ENCODE data around the gene GP1BA.

Gene GP1BA

DNA sequence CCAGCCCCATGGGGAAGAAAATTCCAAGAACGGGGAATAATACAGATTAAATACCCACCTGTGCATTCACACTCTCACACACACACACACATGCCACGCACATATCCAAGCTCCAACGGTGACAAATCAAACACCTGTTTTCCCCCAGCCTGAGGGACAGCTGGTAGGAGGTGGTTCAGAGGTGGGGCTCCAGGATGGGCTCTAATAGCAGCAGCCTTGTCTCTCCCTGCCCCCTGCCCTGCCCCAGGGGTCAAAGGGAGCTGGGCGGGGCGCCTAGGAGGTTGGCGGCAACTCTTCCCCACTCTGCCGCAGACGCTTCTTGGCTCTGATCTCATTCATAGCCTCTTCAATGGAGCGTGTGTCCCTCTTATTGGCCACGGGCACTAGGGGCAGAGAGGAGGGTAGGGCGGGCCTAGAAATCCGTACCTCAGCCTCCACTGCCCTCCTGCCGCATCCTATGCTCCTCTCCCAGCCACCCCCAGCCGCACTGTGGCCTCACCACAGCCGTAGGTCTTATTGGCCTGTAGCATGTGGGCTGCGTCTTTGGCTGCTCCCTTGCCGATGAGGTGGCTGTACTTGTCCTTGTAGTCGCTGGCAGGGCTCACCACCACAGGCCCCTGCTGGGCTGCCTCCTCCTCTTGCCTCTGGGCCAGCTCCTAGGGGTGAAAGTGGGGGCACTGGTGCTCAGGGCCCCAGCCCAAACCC is 27.3 kb downstream of the GP1BA start:
- in situ Hi-C loops (cut with MboI; ENCODE audit: low sequenced_read_pairs) = no loop called here

DNA sequence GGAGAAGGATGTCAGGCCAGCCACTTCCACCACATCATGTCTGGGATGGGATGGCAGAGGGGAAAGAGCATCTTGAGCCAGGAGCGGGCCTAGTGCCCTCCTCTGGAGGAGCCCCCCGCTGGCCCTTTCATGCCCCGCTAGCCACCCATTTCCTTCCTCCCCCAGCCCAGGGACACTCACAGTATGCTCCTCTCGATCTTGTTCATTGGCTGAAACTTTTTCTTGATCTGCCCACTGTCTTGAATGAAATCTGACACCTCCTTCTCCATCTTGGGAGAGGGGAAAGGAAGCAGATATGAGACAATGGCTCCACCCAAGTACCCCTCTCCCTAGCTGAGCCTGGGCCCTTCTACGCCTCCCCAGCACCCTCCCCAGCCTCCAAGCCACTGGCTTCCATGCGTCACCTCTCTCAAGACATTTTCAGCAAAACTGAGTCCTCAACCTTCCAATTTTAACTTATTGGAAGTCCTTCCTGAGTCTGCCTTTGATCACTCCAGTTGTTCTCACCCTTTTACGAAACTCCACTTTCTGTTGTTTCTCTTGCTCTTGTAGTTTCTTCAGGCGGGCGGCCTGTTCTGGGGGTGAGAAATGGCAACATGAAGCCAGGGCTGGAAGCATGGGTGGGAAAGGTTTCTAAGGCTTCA is 28.3 kb downstream of the GP1BA start:
- no peak for DNase-seq (ENCODE audit: low spot score in 2 of 2)

More for the DNA sequence above, 27.3 kb downstream of the GP1BA start:
- Histone ChIP-seq H3K4me1 (no peaks in the 10 kb centered on the region), H3K27me3 (ENCODE audit: low read depth) (no peaks in the 10 kb centered on the region), H3K4me3 (no peak overlapping the region), H3K9me3 (no peaks in the 10 kb centered on the region), H3K36me3 (replicated peaks) (peaks cover 6% of the 10 kb centered on the region)
- DNase-seq (ENCODE audit: low spot score in 2 of 2) = no peak

DNA sequence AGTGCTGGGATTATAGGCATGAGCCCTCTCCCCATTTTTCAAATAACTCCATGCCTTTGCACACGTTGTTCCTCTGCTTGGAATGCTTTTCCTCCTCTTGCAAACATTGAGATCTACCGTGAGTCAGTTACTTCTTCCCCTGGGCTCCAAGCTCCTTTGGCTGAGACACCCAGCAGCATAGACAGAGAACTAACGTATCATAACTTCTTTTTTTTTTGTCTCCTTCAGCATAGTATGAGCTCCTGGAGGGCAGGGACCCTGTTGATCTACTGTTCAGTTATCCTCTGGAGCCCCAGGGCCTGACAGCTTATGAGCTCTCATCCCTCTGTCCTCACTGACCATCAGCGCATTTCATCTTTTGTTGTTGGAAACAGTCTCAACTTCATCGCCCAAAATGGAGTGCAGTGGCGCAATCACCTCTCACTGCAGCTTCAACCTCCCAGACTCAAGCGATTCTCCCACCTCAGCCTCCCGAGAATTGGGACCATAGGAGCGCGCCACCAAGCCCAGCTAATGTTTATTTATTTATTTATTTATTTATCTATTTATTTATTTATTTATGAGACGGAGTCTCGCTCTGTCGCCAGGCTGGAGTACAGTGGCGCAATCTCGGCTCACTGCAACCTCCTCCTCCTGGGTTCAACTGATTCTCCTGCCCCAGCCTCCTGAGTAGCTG is 33.4 kb downstream of the GP1BA start:
- Histone ChIP-seq H3K27me3 (ENCODE audit: low read depth) (no peaks in the 10 kb centered on the region), H3K9me3 (0 out of 2 replicates have a peak, but pooled peaks cover 6% of the 10 kb centered on the region), H3K4me1 (peaks cover 17% of the 10 kb centered on the region), H3K4me3 (no peak overlapping the region), H3K36me3 (replicated peaks) (peaks cover 30% of the 10 kb centered on the region)
- in situ Hi-C loops (cut with MboI; ENCODE audit: low sequenced_read_pairs) = no loop called here
- DNase-seq (ENCODE audit: low spot score in 2 of 2) = no peak

More for the DNA sequence above, 28.3 kb downstream of the GP1BA start:
- in situ Hi-C loops (cut with MboI; ENCODE audit: low sequenced_read_pairs) = no loop called here
- Histone ChIP-seq H3K27me3 (ENCODE audit: low read depth) (no peaks in the 10 kb centered on the region), H3K36me3 (replicated peaks) (peaks cover 9% of the 10 kb centered on the region), H3K4me3 (no peak overlapping the region), H3K4me1 (no peaks in the 10 kb centered on the region), H3K9me3 (no peaks in the 10 kb centered on the region)

DNA sequence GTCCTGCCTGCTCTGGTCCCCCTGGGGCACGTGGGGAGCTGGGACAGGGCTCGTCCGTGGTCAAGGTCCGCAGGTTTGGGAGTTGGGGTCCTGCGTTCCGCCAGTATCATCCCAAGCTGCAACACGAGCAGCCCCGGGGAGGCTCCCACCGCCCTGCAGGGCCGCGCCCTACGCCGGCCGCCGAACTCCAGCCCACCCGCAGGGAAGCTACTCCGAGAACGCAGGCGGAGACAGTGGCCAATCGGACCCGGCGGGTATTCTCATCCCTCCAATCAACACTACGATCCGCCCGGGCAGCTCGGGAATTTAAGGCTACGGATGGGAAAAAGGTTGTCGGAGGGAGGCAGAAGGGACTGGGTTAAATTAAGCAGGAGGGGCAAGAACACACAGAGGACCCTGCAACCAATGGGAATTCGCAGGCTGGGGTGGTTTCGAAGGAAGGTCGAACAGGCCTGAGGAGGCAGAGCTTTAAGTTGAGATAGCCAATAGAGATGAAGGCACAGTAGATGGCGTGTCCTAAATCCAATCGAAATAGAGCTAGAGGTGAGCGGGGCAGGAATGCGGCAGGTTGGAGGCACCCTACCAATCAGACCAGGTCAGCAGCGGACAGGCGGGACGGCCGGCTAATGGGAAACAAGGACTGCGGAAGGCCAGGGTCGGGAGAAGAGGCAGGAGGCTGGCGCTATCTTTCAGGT is 34.9 kb downstream of the GP1BA start:
- in situ Hi-C loops (cut with MboI; ENCODE audit: low sequenced_read_pairs) = no loop called here
- no peaks in the 10 kb centered on the region for H3K27me3 ChIP-seq (ENCODE audit: low read depth)
- H3K36me3 ChIP-seq (replicated peaks) = peaks cover 33% of the 10 kb centered on the region

DNA sequence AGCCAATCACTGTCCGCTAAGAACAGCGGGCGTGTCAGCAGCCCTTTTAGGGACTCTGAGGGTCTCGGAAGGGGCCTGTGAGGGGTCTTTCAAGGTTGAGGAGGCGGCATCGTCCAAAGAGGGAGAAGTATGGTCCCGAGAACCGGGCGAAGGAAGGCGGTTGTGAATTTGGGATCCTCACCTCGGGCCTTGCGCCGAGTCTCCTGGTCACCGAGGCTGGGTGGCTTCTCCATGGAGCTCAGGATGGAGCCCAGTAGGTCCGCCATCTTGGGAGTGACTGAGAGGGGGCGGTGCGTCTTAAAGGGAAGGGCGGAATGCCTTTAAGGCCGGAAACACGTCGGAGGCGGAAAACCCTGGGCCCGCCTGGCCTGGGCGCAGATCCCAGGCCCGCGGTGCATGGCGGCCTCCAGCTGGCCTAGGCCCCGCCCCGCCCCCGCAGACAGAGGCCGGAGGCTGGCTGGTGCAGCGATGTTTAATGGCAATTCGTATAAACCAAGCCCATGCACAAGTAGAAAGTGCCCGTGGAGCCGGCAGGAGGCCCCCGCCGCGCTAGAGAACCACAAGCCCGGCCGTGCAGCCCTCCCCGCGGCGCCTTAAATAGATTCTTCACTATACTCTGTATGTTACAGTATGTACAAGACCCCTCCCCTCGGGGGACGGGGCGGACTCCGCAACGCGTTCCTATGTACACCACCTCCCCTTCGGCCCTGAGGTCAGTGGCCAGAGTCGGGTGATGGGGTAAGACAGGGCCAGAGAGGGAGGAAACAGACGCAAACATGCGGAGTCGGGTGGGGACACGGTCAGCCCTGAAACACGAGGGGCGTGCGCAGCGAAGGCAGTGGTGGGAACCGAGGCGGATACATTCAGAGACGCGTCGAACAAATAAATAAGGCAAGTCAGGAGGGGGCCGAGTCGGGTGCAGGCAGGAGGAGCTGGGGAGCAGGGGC is 35.7 kb downstream of the GP1BA start, which contains the start of gene SPAG7:
Gene SPAG7, minus strand, starts transcription at position 279 of the 947 bp plus-strand sequence. Its CDS starts 13 bp downstream, at position 266.
- peak within 1 kb of the TSS; percentile 86 for H3K4me3 ChIP-seq
- 0 out of 2 replicates have a peak, but pooled peaks cover 6% of the 10 kb centered on the region for H3K9me3 ChIP-seq
- in situ Hi-C loops (cut with MboI; ENCODE audit: low sequenced_read_pairs) = no loop called here
- peaks cover 41% of the 10 kb centered on the region for H3K36me3 ChIP-seq (replicated peaks)
- peak; percentile 87 to 94 for DNase-seq (ENCODE audit: low spot score in 2 of 2)
- no peaks in the 10 kb centered on the region for H3K27me3 ChIP-seq (ENCODE audit: low read depth)
- peaks cover 17% of the 10 kb centered on the region for H3K4me1 ChIP-seq

More for the DNA sequence above, 34.9 kb downstream of the GP1BA start:
- H3K4me1 ChIP-seq = peaks cover 17% of the 10 kb centered on the region
- peak overlapping the region; percentile 86 for H3K4me3 ChIP-seq
- DNase-seq (ENCODE audit: low spot score in 2 of 2) = peak; percentile 99
- H3K9me3 ChIP-seq = 0 out of 2 replicates have a peak, but pooled peaks cover 6% of the 10 kb centered on the region

DNA sequence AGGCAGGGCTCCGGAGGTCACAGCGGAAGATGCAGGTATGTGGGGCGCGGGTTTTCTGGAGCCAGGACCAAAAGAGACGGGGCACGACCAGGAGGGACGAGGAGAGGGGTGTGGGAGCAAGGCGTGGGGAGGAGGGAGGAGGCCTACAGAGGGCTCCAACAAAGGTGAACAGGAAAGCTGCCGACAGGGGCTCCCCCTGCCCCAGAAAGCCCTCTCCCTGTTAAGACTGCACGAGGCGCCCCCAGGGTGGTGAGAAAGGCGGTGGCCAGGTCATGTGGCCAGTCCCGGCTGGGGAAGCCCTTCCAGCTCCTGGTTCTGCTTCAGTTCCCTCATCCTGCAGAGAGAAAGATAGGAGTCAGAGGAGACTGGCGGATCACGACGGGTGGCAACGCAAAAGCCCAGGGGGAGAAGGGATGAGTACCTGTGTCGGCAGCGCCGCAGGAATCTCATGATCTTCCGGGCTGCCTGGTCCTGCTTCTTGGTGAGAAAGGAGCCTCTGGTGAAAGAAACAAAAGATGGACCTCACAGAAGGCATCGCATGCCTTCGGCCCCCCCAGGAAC is 36.5 kb downstream of the GP1BA start:
- no peak for DNase-seq (ENCODE audit: low spot score in 2 of 2)
- Histone ChIP-seq H3K4me1 (peaks cover 17% of the 10 kb centered on the region), H3K4me3 (peak overlapping the region; percentile 86), H3K36me3 (replicated peaks) (peaks cover 48% of the 10 kb centered on the region), H3K27me3 (ENCODE audit: low read depth) (no peaks in the 10 kb centered on the region), H3K9me3 (0 out of 2 replicates have a peak, but pooled peaks cover 6% of the 10 kb centered on the region)
- in situ Hi-C loops (cut with MboI; ENCODE audit: low sequenced_read_pairs) = no loop called here

DNA sequence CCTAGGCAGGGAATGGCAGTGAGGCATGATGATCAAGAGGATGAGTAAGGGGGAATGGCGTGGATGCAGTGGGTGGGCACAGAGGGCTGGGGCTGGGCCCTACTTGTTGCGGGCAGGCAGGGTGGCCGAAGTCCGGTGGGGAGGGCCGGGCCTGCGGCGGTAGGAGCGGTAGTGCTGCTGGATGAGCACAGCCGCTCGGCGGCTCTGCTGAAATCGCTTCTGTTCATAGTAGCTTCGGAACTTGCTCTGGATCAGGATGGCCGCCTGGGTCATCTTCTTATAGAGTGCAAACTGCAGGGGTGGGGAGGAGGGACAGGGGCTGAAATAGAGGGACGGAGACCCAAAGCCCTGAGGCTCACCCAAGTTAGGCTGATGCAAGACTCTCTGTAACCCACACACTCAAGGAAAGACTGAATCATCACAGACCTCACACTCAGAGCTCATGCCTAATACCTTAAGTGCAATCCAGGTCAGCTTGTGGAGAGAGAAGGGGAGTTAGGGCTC is 37.0 kb downstream of the GP1BA start:
- in situ Hi-C loops (cut with MboI; ENCODE audit: low sequenced_read_pairs) = no loop called here

DNA sequence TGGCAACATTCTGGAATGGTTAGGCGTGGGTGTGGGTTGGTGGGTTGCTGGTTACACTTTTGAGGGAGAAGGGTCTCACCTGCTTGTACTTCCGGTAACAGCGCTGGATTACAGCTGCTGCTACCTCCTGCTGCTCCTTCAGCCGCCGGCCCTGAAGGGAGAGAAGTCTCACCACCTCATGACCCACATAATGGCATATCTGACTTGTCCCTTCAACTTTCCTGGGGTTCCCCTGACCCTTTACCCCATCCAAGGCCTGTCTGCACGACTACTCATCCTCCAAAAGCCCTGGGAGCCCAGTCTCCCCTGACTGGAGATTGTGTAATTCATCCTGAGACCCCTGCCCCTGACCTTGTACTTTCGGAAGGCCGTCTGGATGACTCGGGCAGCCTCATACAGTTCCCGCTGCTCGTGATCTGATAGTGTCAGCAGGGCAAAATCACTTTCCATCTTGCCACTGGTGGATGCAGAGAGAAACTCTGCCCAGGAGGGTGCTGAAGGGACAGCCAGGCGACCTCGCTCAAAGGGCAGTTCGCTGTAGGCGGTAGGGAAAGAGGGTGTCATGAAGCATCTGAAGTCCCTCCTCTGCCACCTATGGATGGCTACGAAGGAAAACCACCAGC is 37.6 kb downstream of the GP1BA start:
- in situ Hi-C loops (cut with MboI; ENCODE audit: low sequenced_read_pairs) = no loop called here
- Histone ChIP-seq H3K36me3 (replicated peaks) (peaks cover 57% of the 10 kb centered on the region), H3K9me3 (0 out of 2 replicates have a peak, but pooled peaks cover 6% of the 10 kb centered on the region), H3K4me3 (no peak overlapping the region), H3K4me1 (peaks cover 17% of the 10 kb centered on the region), H3K27me3 (ENCODE audit: low read depth) (no peaks in the 10 kb centered on the region)
- DNase-seq (ENCODE audit: low spot score in 2 of 2) = no peak

More for the DNA sequence above, 37.0 kb downstream of the GP1BA start:
- no peaks in the 10 kb centered on the region for H3K27me3 ChIP-seq (ENCODE audit: low read depth)
- H3K36me3 ChIP-seq (replicated peaks) = peaks cover 54% of the 10 kb centered on the region
- H3K4me1 ChIP-seq = peaks cover 17% of the 10 kb centered on the region
- no peak for DNase-seq (ENCODE audit: low spot score in 2 of 2)
- H3K9me3 ChIP-seq = 0 out of 2 replicates have a peak, but pooled peaks cover 6% of the 10 kb centered on the region
- H3K4me3 ChIP-seq = no peak overlapping the region

DNA sequence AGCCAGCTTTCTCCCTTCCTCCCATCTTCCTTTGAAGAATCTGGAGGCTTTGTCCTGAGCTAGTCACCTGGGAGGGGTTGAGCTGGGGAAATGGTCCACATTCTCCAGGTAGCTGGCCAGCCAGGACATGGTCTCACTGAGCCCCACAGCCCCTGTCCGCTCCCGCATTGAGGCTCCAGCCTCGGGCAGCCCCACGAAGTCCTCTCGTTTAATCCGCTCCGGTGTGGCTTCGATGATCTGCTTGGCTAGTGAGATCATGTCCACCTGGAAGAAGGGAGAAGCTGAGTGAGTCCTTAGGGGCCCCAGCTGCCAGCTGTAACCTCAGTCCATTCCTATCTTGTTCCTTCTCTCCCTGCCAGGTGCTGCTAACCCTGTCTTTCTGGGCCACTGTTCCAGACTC is 38.2 kb downstream of the GP1BA start:
- Histone ChIP-seq H3K36me3 (replicated peaks) (peaks cover 55% of the 10 kb centered on the region), H3K4me3 (no peak overlapping the region), H3K4me1 (peaks cover 17% of the 10 kb centered on the region), H3K27me3 (ENCODE audit: low read depth) (no peaks in the 10 kb centered on the region), H3K9me3 (0 out of 2 replicates have a peak, but pooled peaks cover 6% of the 10 kb centered on the region)
- no peak for DNase-seq (ENCODE audit: low spot score in 2 of 2)
- in situ Hi-C loops (cut with MboI; ENCODE audit: low sequenced_read_pairs) = no loop called here

DNA sequence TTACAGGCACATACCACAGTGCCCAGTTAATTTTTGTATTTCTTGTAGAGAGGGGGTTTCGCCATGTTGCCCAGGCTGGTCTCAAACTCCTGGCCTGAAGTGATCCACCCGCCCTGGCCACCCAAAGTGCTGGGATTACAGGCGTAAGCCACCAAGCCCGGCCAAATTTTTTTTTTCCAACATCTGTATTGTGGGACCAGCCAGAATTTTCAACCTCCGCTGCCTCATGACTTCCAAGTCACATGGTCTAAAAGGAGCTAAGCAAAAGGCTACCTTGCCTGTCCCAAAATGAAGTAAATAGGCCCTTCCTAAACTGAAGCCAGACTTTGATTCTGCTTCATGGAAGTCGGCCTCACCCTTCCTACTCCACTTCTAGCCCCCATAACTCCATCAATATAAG is 39.7 kb downstream of the GP1BA start:
- in situ Hi-C loops (cut with MboI; ENCODE audit: low sequenced_read_pairs) = no loop called here
- H3K27me3 ChIP-seq (ENCODE audit: low read depth) = no peaks in the 10 kb centered on the region
- no peak for DNase-seq (ENCODE audit: low spot score in 2 of 2)
- H3K9me3 ChIP-seq = no peaks in the 10 kb centered on the region
- H3K36me3 ChIP-seq (replicated peaks) = peaks cover 49% of the 10 kb centered on the region
- H3K4me1 ChIP-seq = peaks cover 9% of the 10 kb centered on the region
- no peak overlapping the region for H3K4me3 ChIP-seq

DNA sequence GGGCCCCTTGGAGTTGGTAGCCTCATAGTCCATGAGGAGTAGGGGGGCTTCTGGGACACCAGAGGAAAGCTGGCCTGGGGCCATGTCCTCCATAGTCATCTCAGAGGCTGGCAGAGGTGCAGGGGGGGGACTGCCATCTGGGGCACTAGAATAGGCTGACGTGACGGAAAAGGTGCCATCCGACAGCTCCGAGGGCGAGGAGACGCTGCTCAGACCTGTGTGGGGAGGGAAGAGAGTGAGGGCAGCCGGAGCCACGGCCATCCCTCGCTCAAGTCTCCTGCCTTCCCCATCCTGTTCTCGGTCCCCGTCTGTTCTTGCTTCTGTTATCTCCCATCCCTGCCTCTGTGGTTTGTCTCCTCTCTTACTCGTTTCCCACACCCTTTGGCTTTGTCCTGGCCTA is 40.2 kb downstream of the GP1BA start:
- Histone ChIP-seq H3K27me3 (ENCODE audit: low read depth) (no peaks in the 10 kb centered on the region), H3K36me3 (replicated peaks) (peaks cover 54% of the 10 kb centered on the region), H3K4me1 (peaks cover 9% of the 10 kb centered on the region), H3K9me3 (no peaks in the 10 kb centered on the region), H3K4me3 (no peak overlapping the region)
- in situ Hi-C loops (cut with MboI; ENCODE audit: low sequenced_read_pairs) = no loop called here
- DNase-seq (ENCODE audit: low spot score in 2 of 2) = no peak

DNA sequence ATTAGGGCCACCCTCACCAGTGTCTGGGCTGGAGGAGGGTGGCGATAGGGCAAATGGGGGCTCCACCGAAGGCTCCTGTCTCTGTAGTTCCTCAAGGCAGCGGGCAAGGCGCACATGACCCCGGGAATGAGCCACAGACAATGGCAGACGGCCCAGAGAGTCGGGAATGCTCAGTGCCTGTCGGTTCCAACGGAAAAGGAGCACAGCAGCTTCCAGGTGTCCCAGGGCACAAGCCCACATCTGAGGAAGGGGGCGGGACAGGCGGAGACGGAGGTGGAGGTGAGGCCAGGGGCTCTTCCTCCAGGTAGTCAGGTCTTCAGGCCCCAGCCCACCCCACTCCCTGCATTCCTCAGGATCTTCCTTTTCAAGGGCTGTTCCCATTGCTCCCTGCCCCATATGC is 40.7 kb downstream of the GP1BA start:
- in situ Hi-C loops (cut with MboI; ENCODE audit: low sequenced_read_pairs) = no loop called here
- Histone ChIP-seq H3K36me3 (replicated peaks) (peaks cover 58% of the 10 kb centered on the region), H3K9me3 (no peaks in the 10 kb centered on the region), H3K4me1 (peaks cover 9% of the 10 kb centered on the region), H3K27me3 (ENCODE audit: low read depth) (no peaks in the 10 kb centered on the region), H3K4me3 (no peak overlapping the region)
- DNase-seq (ENCODE audit: low spot score in 2 of 2) = no peak

All from HAP-1 (cell line).